Hepatocyte (in vitro differentiated cells): ENCODE results near the gene SCFD2. TPM values are rescaled to one million over a fixed set of nuclear protein-coding genes. Genes with fewer than 3 reads are reported as not detected.

Experiments
- DNase-seq: peaks from one replicate; pipeline ENCODE4 v3.0.0-alpha.2; 2016; ENCODE audit warnings: low spot score
- H2AFZ ChIP-seq: fragments of 200-600 bp; sonication (generic); 2 replicates; pipeline ENCODE4 v1.6.0; 2016; ENCODE audit warnings: antibody characterized with exemption, mild to moderate bottlenecking
- H3K27ac ChIP-seq: fragments of 200-600 bp; sonication (generic); 2 replicates; pipeline ENCODE4 v1.5.1; 2016; ENCODE audit warnings: mild to moderate bottlenecking
- H3K27me3 ChIP-seq: fragments of 200-600 bp; sonication (generic); 2 replicates; pipeline ENCODE4 v1.6.1; 2016
- H3K36me3 ChIP-seq: fragments of 200-600 bp; sonication (generic); replicated peaks from 2 replicates; pipeline ENCODE4 v1.5.1; 2016; ENCODE audit warnings: low read depth; ENCODE audit not compliant: insufficient read depth
- H3K4me1 ChIP-seq: fragments of 200-600 bp; sonication (generic); 2 replicates; pipeline ENCODE4 v1.5.1; 2016; ENCODE audit warnings: mild to moderate bottlenecking, moderate library complexity; ENCODE audit not compliant: insufficient read depth
- H3K4me2 ChIP-seq: fragments of 200-600 bp; sonication (generic); 2 replicates; pipeline ENCODE4 v1.6.0; 2016
- H3K4me3 ChIP-seq: fragments of 200-600 bp; sonication (generic); 2 replicates; pipeline ENCODE4 v1.5.1; 2016; ENCODE audit warnings: mild to moderate bottlenecking
- H3K79me2 ChIP-seq: fragments of 200-600 bp; sonication (generic); 2 replicates; pipeline ENCODE4 v1.6.0; 2017; ENCODE audit warnings: mild to moderate bottlenecking
- H3K9me2 ChIP-seq: fragments of 200-600 bp; sonication (generic); replicated peaks from 2 replicates; pipeline ENCODE4 v1.6.0; 2017; ENCODE audit warnings: mild to moderate bottlenecking; ENCODE audit not compliant: insufficient read depth
- H3K9me3 ChIP-seq: fragments of 200-600 bp; sonication (generic); 2 replicates; pipeline ENCODE4 v1.5.1; 2016; ENCODE audit warnings: low read depth, mild to moderate bottlenecking
- H4K20me1 ChIP-seq: fragments of 200-600 bp; sonication (generic); 2 replicates; pipeline ENCODE4 v1.6.0; 2016; ENCODE audit warnings: mild to moderate bottlenecking; ENCODE audit not compliant: insufficient read depth, poor library complexity, severe bottlenecking
- EZH2 ChIP-seq: fragments of 200-600 bp; sonication (generic); IDR thresholded peaks from 2 replicates; pipeline ENCODE4 v1.6.1; 2016; ENCODE audit warnings: antibody characterized with exemption, mild to moderate bottlenecking, borderline replicate concordance
- EZH2phosphoT487 ChIP-seq: fragments of 200-600 bp; sonication (generic); IDR thresholded peaks from one replicate; pipeline ENCODE4 v1.6.1; 2018; ENCODE audit warnings: antibody characterized with exemption, mild to moderate bottlenecking, low read depth, moderate library complexity; ENCODE audit not compliant: unreplicated experiment, severe bottlenecking
- WGBS: methylation state at CpG from one replicate; pipeline ENCODE4 v1.1.6; 2016; ENCODE audit warnings: low lambda C conversion rate; ENCODE audit errors: missing lambda C conversion rate; 5-methylcytosine and 5-hydroxymethylcytosine counted together
- polyA plus RNA-seq: library from polyadenylated mRNA; unstranded; fragments of >200 nt; fragmentation: Nextera tagmentation; extraction: Ambion mirVana; gene quantifications from 2 replicates; pipeline ENCODE4 v1.2.1, GENCODE V29; 2016
- total RNA-seq: library from RNA; depleted of rRNA; stranded (reverse); fragments of >200 nt; gene quantifications from 2 replicates; pipeline ENCODE4 v1.2.3, GENCODE V29; 2014
- TF ChIP-seq, protein P1 (sequence below): fragments of 200-600 bp; sonication (generic); IDR thresholded peaks from 2 replicates; pipeline ENCODE4 v1.5.1; 2016; ENCODE audit warnings: antibody characterized with exemption, mild to moderate bottlenecking; ENCODE audit not compliant: poor library complexity

SCFD2 gene
- total and polyA plus RNA-seq, 2 experiments from 2014 or later = 8.4 to 15.7 TPM

DNA sequence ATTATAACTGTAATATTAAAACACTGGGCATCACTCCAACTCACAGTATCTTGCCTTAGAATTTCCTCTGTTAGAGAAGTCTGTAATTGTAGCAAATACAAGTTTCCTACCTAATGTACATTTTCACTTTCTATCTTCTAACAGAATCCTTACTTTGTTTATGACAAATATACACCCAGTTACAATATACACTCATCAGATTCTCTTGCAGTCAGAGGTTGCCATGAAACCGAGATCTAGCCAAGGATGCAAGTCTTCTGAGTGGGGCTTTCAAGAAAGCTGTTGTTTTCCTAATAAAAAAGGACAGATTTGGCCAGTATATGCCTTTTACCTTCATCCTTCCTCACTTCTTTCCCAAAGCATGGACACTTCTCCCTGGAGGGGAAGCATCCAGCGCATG is 228.9 kb downstream of the SCFD2 start:
- Histone ChIP-seq H4K20me1 (no peaks in the 10 kb centered on the region), H3K4me2 (no peak overlapping the region), H3K27me3 (no peaks in the 10 kb centered on the region), H3K4me3 (no peak overlapping the region), H3K9me2 (no peaks in the 10 kb centered on the region), H3K9me3 (no peaks in the 10 kb centered on the region), H3K27ac (no peak overlapping the region), H3K36me3 (no peaks in the 10 kb centered on the region), H3K4me1 (no peaks in the 10 kb centered on the region), H3K79me2 (no peaks in the 10 kb centered on the region), H2AFZ (no peak overlapping the region)
- 93% methylated on average over 2 of the region's 2 CpGs for WGBS
- TF ChIP-seq EZH2 (no peak), EZH2phosphoT487 (no peak)
- TF ChIP-seq, protein P1, sequence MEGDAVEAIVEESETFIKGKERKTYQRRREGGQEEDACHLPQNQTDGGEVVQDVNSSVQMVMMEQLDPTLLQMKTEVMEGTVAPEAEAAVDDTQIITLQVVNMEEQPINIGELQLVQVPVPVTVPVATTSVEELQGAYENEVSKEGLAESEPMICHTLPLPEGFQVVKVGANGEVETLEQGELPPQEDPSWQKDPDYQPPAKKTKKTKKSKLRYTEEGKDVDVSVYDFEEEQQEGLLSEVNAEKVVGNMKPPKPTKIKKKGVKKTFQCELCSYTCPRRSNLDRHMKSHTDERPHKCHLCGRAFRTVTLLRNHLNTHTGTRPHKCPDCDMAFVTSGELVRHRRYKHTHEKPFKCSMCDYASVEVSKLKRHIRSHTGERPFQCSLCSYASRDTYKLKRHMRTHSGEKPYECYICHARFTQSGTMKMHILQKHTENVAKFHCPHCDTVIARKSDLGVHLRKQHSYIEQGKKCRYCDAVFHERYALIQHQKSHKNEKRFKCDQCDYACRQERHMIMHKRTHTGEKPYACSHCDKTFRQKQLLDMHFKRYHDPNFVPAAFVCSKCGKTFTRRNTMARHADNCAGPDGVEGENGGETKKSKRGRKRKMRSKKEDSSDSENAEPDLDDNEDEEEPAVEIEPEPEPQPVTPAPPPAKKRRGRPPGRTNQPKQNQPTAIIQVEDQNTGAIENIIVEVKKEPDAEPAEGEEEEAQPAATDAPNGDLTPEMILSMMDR = no peak
- no peak for DNase-seq

DNA sequence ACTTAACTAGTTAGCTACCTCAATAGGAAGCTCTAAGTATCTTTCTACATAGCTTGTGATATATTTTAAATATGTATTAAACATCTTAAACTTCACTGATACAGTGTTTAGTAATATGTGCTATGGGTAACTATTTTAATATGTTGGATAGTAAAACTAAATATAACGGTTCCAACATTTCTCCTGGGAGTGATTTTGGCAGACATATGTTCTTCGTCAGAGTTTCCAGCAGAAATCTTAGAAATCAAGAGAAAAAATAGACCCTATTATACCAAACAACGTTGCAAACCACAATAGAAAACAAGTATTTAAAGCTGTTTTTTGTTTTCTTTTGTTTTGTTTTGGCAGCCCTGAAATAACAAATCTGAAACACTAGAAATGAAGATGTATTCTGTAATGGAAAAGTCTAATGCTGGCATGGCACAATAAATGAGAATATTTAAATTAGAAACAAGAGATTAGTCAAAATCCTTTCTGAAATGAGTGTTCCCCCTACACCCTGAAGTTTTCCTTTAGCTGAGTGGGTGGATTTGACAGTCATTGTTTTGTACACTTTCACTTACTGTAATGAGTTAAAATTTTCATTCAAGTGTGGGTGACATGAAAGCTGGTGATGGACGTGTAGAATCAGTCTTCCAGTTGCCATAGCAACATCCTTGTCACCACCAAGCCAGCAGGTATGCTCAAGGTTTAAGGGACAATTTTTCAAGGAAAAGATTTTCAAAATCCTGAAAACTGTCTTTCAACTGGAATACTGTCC is 233.5 kb downstream of the SCFD2 start:
- H3K9me2 ChIP-seq = no peaks in the 10 kb centered on the region
- no peaks in the 10 kb centered on the region for H3K27me3 ChIP-seq
- TF ChIP-seq, protein P1 = no peak
- no peak for TF ChIP-seq EZH2
- TF ChIP-seq EZH2phosphoT487 = no peak
- no peak overlapping the region for H2AFZ ChIP-seq
- no peaks in the 10 kb centered on the region for H3K79me2 ChIP-seq
- no peak overlapping the region for H3K4me3 ChIP-seq
- no peaks in the 10 kb centered on the region for H3K4me1 ChIP-seq
- 40% methylated on average over 4 of the region's 4 CpGs for WGBS
- DNase-seq = no peak
- no peak overlapping the region for H3K4me2 ChIP-seq
- no peak overlapping the region for H3K27ac ChIP-seq
- H4K20me1 ChIP-seq = no peaks in the 10 kb centered on the region
- H3K36me3 ChIP-seq = no peaks in the 10 kb centered on the region
- no peaks in the 10 kb centered on the region for H3K9me3 ChIP-seq

DNA sequence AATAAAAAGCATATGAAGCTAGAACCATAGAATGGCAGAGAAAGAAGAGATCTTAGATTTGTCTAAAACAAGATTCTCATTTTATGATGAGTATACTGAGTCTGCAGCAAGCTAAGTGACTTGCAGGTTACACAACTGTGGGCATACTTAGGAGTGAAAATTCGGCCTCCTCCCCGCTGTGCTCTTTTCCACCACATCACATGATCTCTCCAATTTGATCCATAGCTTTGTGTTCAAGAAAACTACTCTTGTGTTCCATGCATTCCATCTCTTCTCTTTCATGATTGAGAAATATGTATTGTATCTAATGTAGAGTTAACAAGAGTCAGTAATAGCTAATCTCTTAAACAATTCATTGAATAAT is 234.3 kb downstream of the SCFD2 start:
- TF ChIP-seq, protein P1 = no peak
- TF ChIP-seq EZH2 (no peak), EZH2phosphoT487 (no peak)

More for the DNA sequence above, 234.3 kb downstream of the SCFD2 start:
- H3K27ac ChIP-seq = no peak overlapping the region
- H3K4me3 ChIP-seq = no peak overlapping the region
- no peaks in the 10 kb centered on the region for H3K27me3 ChIP-seq
- no peaks in the 10 kb centered on the region for H3K36me3 ChIP-seq
- no peak overlapping the region for H2AFZ ChIP-seq
- DNase-seq = no peak
- no peaks in the 10 kb centered on the region for H3K4me1 ChIP-seq
- H4K20me1 ChIP-seq = no peaks in the 10 kb centered on the region
- no peak overlapping the region for H3K4me2 ChIP-seq
- H3K9me3 ChIP-seq = no peaks in the 10 kb centered on the region
- 97% methylated on average over 2 of the region's 2 CpGs for WGBS
- H3K9me2 ChIP-seq = no peaks in the 10 kb centered on the region
- no peaks in the 10 kb centered on the region for H3K79me2 ChIP-seq
